Upper lobe of left lung (tissue), 6 donors: ENCODE measurements around the gene CTU2. TPM values are rescaled to one million over a fixed set of nuclear protein-coding genes. Genes with fewer than 3 reads are reported as not detected.
A peak's percentile ranks its signal among the peaks of the same experiment; 100 is the strongest.
"Not testable (repeated sequence)": the region's sequence is repeated elsewhere in the genome, so short reads cannot be mapped to it uniquely, and the experiment has no call there.

Experiments used
- ATAC-seq, 2 donors: fragments of 200-7000 bp; cut with Tn5 transposase; one replicate each; pipeline ENCODE4 v1.9.1; 2022; ENCODE audit warnings: mild to moderate bottlenecking in 2 of 2, moderate library complexity in 2 of 2; ENCODE audit not compliant: low FRiP score in 2 of 2
- DNase-seq, 2 donors: peaks; one replicate each; pipeline ENCODE4 v3.0.0-alpha.2; 2019 to 2020
- H3K27ac ChIP-seq, 4 donors: fragments of 200-600 bp; sonication (generic); one replicate each; pipeline ENCODE4 v1.5.1; 2016 to 2019
- H3K27me3 ChIP-seq, 4 donors: fragments of 200-600 bp; sonication (generic); one replicate each; pipeline ENCODE4 v1.5.1; 2017 to 2019
- H3K36me3 ChIP-seq, 4 donors: fragments of 200-600 bp; sonication (generic); one replicate each; pipeline ENCODE4 v1.5.1; 2016 to 2019
- H3K4me1 ChIP-seq, 4 donors: fragments of 200-600 bp; sonication (generic); one replicate each; pipeline ENCODE4 v1.5.1; 2018 to 2019
- H3K4me3 ChIP-seq, 4 donors: fragments of 200-600 bp; sonication (generic); one replicate each; pipeline ENCODE4 v1.5.1; 2017 to 2019; ENCODE audit warnings: mild to moderate bottlenecking in 2 of 4, moderate library complexity in 1 of 4
- H3K9me3 ChIP-seq, 4 donors: fragments of 200-600 bp; sonication (generic); one replicate each; pipeline ENCODE4 v1.5.1; 2018 to 2019
- CTCF ChIP-seq, 6 experiments: fragments of 450-650 bp in 4 of 6; fragments of 200-600 bp in 2 of 6; sonication (generic) in 2 of 6; IDR thresholded peaks; one replicate each; pipeline ENCODE4 v1.5.1; 2016 to 2019; ENCODE audit warnings: antibody characterized with exemption in 6 of 6
- EP300 ChIP-seq, 4 donors: sonication (generic); formaldehyde crosslinking; IDR thresholded peaks; one replicate each; pipeline ENCODE4 v1.5.1; 2017; ENCODE audit warnings: antibody characterized with exemption in 4 of 4, control low read depth in 2 of 4
- POLR2A ChIP-seq, 4 donors: fragments of 450-650 bp; IDR thresholded peaks; one replicate each; pipeline ENCODE4 v1.5.1; 2016 to 2017; ENCODE audit warnings: antibody characterized with exemption in 4 of 4, mild to moderate bottlenecking in 2 of 4
- POLR2AphosphoS5 ChIP-seq, 2 donors: sonication (generic); formaldehyde crosslinking; IDR thresholded peaks; one replicate each; pipeline ENCODE4 v1.5.1; 2017; ENCODE audit warnings: antibody characterized with exemption in 2 of 2
- WGBS, 2 donors: methylation state at CpG; one replicate each; pipeline ENCODE4 v1.1.5; 2017 to 2018; 5-methylcytosine and 5-hydroxymethylcytosine counted together
- total RNA-seq, 6 donors: library from RNA; depleted of rRNA in 4 of 6; stranded (reverse); fragments of >200 nt in 4 of 6; gene quantifications; one replicate each; pipeline versions ENCODE4 v1.1.0 to v1.2.1, GENCODE V29; 2016 to 2021
- donor health status: DM: no; HTN: no; CAD: no; lungs with moderate emphysema.
- donor health status: DM: no; HTN: yes; CAD: no; lungs with severe emphysema.

The CTU2 gene
- total RNA-seq, 6 donors from 2014 or later = 9.4 to 31.4 (median 20.6) TPM

GRCh38 chr16:88667461-88667860 lies 38.8 kb upstream of the CTU2 start:
- TF ChIP-seq CTCF (IDR thresholded peaks at IDR 0.05) (no peak), POLR2A (IDR thresholded peaks at IDR 0.05) (no peak), POLR2AphosphoS5 (IDR thresholded peaks at IDR 0.05) (no peak), EP300 (IDR thresholded peaks at IDR 0.05) (no peak)
- H3K4me1 ChIP-seq = peaks cover 6 to 9% (median 8%) of the 10 kb centered on the region in 4 donors
- H3K9me3 ChIP-seq = no peaks in the 10 kb centered on the region
- H3K36me3 ChIP-seq = no peaks in the 10 kb centered on the region
- DNase-seq = peak in 1 of 2 donors; percentile 39
- H3K27ac ChIP-seq = no peak overlapping the region
- no peak overlapping the region for H3K4me3 ChIP-seq
- WGBS, 2 donors = 77% methylated on average over 4 to 5 of the region's 5 CpGs
- H3K27me3 ChIP-seq = no peaks in the 10 kb centered on the region
- ATAC-seq = no peak

- not testable (repeated sequence) for H3K27me3 ChIP-seq, H3K27ac ChIP-seq, H3K4me1 ChIP-seq, H3K36me3 ChIP-seq, H3K4me3 ChIP-seq, ATAC-seq, DNase-seq, H3K9me3 ChIP-seq
- 95% methylated on average over 8 of the region's 8 CpGs for WGBS, 2 donors
These were observed 36.8 kb upstream of the CTU2 start for GRCh38 chr16:88669493-88669892.

GRCh38 chr16:88669980-88670379 lies 36.3 kb upstream of the CTU2 start:
- no peak for DNase-seq
- Histone ChIP-seq H3K4me1 (peaks cover 0 to 3% (median 0%) of the 10 kb centered on the region in 4 donors), H3K9me3 (no peaks in the 10 kb centered on the region), H3K36me3 (no peaks in the 10 kb centered on the region), H3K27ac (no peak overlapping the region), H3K4me3 (no peak overlapping the region), H3K27me3 (no peaks in the 10 kb centered on the region)
- ATAC-seq = peak in 1 of 2 donors; percentile 28
- no peak for TF ChIP-seq EP300 (IDR thresholded peaks at IDR 0.05)
- TF ChIP-seq POLR2A (IDR thresholded peaks at IDR 0.05) = no peak
- TF ChIP-seq CTCF (IDR thresholded peaks at IDR 0.05) = no peak
- no peak for TF ChIP-seq POLR2AphosphoS5 (IDR thresholded peaks at IDR 0.05)
- 93% methylated on average over 10 of the region's 10 CpGs for WGBS, 2 donors

GRCh38 chr16:88671806-88672205 lies 34.5 kb upstream of the CTU2 start:
- Histone ChIP-seq H3K4me1 (no peaks in the 10 kb centered on the region), H3K9me3 (no peaks in the 10 kb centered on the region), H3K4me3 (no peak overlapping the region), H3K27ac (no peak overlapping the region), H3K36me3 (no peaks in the 10 kb centered on the region), H3K27me3 (no peaks in the 10 kb centered on the region)
- DNase-seq = peak in 1 of 2 donors; percentile 74
- no peak for TF ChIP-seq EP300 (IDR thresholded peaks at IDR 0.05)
- no peak for ATAC-seq
- WGBS, 2 donors = 96 to 97% methylated on average over 15 to 23 of the region's 23 CpGs

GRCh38 chr16:88672776-88673175 lies 33.5 kb upstream of the CTU2 start:
- DNase-seq = no peak
- TF ChIP-seq CTCF (IDR thresholded peaks at IDR 0.05) (peak in 1 of 6 experiments; percentile 14), POLR2AphosphoS5 (IDR thresholded peaks at IDR 0.05) (no peak)
- Histone ChIP-seq H3K36me3 (peaks cover 0 to 2% (median 0%) of the 10 kb centered on the region in 4 donors), H3K27me3 (no peaks in the 10 kb centered on the region), H3K4me1 (no peaks in the 10 kb centered on the region), H3K9me3 (no peaks in the 10 kb centered on the region), H3K27ac (no peak overlapping the region), H3K4me3 (no peak overlapping the region)
- WGBS, 2 donors = 60 to 80% methylated on average over 10 to 11 of the region's 11 CpGs
- no peak for ATAC-seq

- Histone ChIP-seq H3K4me1 (no peaks in the 10 kb centered on the region), H3K36me3 (peaks cover 0 to 3% (median 0%) of the 10 kb centered on the region in 4 donors), H3K27me3 (peaks cover 0 to 7% (median 0%) of the 10 kb centered on the region in 4 donors), H3K4me3 (no peak overlapping the region), H3K27ac (no peak overlapping the region), H3K9me3 (no peaks in the 10 kb centered on the region)
- DNase-seq = no peak
- no peak for ATAC-seq
- WGBS, 2 donors = 93 to 94% methylated on average over 9 to 19 of the region's 19 CpGs
- no peak for TF ChIP-seq POLR2AphosphoS5 (IDR thresholded peaks at IDR 0.05)
- TF ChIP-seq EP300 (IDR thresholded peaks at IDR 0.05) = no peak
- TF ChIP-seq POLR2A (IDR thresholded peaks at IDR 0.05) = no peak
- TF ChIP-seq CTCF (IDR thresholded peaks at IDR 0.05) = no peak
These were observed 32.5 kb upstream of the CTU2 start for GRCh38 chr16:88673716-88674379.
